ENCODE measurements around the gene RNF224.
A peak's percentile ranks its signal among the peaks of the same experiment; 100 is the strongest.
"Not testable (repeated sequence)": the region's sequence is repeated elsewhere in the genome, so short reads cannot be mapped to it uniquely, and the experiment has no call there.

The RNF224 gene

DNA sequence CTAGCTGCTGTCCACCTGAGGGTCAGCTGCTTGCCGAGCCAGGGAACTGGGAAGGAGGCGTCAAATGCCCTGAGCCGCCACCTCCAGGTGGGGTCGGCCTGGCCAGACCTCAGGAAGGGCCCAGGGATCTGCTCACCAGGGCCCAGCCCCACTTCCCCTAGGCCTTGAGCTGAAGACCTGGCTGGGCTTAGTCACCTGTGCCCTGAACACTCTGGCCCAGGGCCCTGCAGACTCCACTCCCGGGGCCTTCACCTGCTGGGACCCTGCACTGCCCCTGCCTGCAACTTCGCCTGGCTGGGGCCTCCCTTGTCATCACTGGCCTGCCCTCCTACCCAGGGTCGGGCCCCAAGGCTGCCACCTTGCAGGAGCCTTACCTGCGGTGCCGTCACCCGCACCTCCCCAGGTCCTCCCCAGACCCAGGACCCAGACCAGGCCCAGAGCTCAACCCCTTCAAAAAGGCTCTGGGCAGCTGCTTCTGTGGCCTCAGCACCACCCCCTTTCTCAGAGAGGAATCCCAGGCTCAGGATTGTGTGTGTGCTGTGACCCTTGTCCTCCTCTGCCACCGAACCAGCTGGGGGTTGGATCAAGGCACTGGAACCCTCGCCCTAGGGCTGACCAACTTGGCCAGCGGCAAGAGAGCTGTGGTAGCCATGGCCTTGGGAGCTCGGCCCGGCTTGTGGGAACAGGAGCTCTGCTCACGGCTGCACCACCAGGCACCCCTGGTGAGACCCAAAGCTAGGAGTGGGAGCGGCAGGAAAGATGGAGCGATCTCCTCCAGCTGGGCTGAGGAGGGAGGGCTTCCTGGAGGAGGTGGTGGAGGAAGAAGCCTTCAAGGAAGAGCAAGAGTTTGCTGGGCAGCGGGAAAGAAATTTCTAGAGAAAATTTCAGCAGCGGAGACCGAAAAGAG lies 26.7 kb downstream of the RNF224 start:
- no peak for DNase-seq (ENCODE audit: low read depth in 1 of 2, low spot score in 1 of 2)

DNA sequence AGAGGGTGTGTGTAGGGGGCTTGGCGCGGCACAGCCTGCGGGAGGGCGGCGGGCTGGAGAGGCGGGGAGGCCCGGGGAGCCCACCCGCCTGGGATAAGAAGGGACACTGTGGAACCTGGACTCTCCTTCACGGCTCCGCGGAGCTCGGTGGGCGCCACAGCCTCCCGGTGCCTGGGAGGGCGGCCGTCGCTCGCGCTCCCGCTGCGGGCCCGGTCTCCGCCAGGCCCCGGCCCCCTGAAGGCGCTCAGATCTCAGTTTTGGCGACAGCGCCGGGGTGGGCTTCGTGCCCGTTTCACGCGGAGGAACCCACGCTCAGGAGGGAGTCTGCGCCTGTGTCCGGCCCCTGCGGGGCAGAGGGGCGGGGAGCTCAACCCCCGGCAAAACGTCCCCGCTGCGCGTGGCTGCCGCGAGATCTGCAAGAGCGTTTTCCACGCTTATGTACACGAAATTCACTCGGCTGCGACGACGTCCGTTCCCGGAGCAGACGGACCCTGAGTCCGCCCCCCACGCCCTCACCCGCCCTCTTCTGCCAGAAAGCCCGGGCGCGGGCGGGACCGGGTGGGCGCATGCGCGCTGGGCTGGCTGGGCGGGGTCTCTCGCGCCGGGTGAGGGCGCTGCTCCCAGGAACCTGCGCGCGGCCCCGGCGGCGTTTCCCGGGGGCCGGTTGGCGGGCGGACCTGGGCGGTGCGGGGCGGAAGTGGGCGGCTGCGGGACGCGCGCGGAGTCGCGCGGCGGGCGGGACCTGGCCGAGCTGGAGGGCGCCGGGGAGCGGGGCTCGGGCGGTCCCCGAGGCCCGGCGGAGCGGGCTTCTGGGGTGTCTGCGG lies 27.5 kb downstream of the RNF224 start, which contains the start of gene NELFB:
Gene NELFB (plus strand): TSS at position 704 of the 824 bp plus-strand sequence.
- in situ Hi-C loops (cut with HindIII; ENCODE audit: low pct_unique_long_range_greater_than_20kb, low sequenced_read_pairs), result no loop called here
- peak; percentile 96 to 100 for DNase-seq (ENCODE audit: low read depth in 1 of 2, low spot score in 1 of 2)

More for the DNA sequence above, 26.7 kb downstream of the RNF224 start:
- no peak for TF ChIP-seq JUND (IDR thresholded peaks at IDR 0.05; ENCODE audit: low read depth)
- in situ Hi-C loops (cut with HindIII; ENCODE audit: low pct_unique_long_range_greater_than_20kb, low sequenced_read_pairs), result no loop called here

DNA sequence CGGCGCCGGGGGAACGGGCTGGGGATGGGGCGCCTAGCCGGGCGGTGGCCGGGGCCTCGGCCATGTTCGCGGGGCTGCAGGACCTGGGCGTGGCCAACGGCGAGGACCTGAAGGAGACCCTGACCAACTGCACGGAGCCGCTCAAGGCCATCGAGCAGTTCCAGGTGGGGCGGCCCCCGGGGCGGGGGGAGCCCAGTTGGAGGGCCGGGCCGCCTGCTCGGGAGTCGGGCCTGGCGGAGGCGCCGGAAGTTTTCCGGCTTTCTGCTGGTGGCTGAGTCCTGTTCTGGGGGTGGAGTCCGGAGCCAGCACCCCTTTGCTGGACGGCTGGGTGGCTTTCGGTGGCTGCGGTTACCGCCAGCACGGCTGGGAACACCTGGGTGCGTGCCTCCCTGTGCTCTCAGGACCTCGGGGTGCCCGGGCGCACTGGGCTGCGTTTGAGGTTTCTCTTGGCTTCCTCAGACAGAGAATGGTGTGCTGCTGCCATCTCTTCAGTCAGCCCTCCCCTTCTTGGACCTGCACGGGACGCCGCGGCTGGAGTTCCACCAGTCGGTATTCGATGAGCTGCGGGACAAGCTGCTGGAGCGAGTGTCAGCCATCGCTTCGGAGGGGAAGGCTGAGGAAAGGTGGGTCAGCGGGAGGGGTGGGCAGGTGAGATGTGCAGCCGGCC lies 28.3 kb downstream of the RNF224 start:
- TF ChIP-seq JUND (IDR thresholded peaks at IDR 0.05; ENCODE audit: low read depth), result no peak
- peak in 1 of 2 experiments; percentile 52 for DNase-seq (ENCODE audit: low read depth in 1 of 2, low spot score in 1 of 2)
- in situ Hi-C loops (cut with HindIII; ENCODE audit: low pct_unique_long_range_greater_than_20kb, low sequenced_read_pairs), result no loop called here

More for the DNA sequence above, 27.5 kb downstream of the RNF224 start, which contains the start of gene NELFB:
- TF ChIP-seq JUND (IDR thresholded peaks at IDR 0.05; ENCODE audit: low read depth), result no peak

DNA sequence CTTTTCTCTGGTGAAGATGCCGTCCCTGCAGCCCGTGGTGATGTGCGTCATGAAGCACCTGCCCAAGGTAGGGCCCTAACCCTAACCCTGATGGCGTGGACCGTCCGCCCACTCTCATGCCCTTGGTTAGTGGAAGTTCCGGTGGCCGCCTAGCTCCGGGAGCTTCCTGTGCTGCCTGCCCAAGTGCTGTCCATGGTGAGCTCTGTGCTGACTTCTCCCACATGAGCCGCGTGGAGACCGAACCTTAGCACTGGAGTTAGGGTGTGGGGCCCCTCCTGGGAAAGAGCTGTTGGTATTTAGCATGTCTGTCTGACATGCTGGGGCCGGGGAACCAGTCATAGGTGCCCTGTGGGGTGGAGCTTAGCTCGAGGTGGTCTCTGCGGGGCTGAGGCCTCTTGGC lies 29.1 kb downstream of the RNF224 start:
- in situ Hi-C loops (cut with HindIII; ENCODE audit: low pct_unique_long_range_greater_than_20kb, low sequenced_read_pairs), result no loop called here
- no peak for DNase-seq (ENCODE audit: low read depth in 1 of 2, low spot score in 1 of 2)
- no peak for TF ChIP-seq JUND (IDR thresholded peaks at IDR 0.05; ENCODE audit: low read depth)

- in situ Hi-C loops (cut with HindIII; ENCODE audit: low pct_unique_long_range_greater_than_20kb, low sequenced_read_pairs), result no loop called here
- DNase-seq (ENCODE audit: low read depth in 1 of 2, low spot score in 1 of 2), result no peak
- no peak for TF ChIP-seq JUND (IDR thresholded peaks at IDR 0.05; ENCODE audit: low read depth)
These were observed 29.6 kb downstream of the RNF224 start for GRCh38 chr9:137256856-137257255.

DNA sequence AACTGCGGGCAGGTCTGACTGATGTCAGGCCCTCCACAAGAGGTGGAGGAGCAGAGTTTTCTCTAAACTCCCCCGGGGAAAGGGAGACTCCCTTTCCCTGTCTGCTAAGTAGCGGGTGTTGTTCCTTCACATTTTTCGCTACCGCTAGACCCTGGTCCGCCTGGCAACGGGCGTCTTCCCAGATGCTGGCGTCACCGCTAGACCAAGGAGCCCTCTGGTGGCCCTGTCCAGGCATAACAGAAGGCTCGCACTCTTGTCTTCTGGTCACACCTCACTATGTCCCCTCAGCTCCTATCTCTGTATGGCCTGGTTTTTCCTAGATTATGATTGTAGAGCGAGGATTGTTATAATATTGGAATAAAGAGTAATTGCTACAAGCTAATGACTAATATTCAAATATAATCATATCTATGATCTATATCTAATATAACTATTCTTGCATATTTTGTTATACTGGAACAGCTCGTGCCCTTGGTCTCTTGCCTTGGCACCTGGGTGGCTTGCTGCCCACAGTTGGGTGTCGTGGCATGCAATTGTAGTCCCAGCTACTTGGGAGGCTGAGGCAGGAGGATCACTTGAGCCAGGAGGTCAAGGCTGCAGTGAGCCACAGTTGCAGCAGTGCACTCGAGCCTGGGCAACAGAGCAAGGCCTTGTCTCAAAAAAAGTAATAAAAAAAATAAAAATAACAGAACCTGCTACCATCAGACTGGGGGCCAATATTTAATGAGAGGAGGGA lies 35.0 kb downstream of the RNF224 start:
- peak in 1 of 2 experiments; percentile 62 for DNase-seq (ENCODE audit: low read depth in 1 of 2, low spot score in 1 of 2)
- in situ Hi-C loops (cut with HindIII; ENCODE audit: low pct_unique_long_range_greater_than_20kb, low sequenced_read_pairs), result not testable (repeated sequence)

- in situ Hi-C loops (cut with HindIII; ENCODE audit: low pct_unique_long_range_greater_than_20kb, low sequenced_read_pairs), result no loop called here
These were observed 35.6 kb downstream of the RNF224 start for GRCh38 chr9:137262909-137263285.

GRCh38 chr9:137263506-137263905 lies 36.2 kb downstream of the RNF224 start:
- no peak for TF ChIP-seq JUND (IDR thresholded peaks at IDR 0.05; ENCODE audit: low read depth)
- in situ Hi-C loops (cut with HindIII; ENCODE audit: low pct_unique_long_range_greater_than_20kb, low sequenced_read_pairs), result no loop called here
- DNase-seq (ENCODE audit: low read depth in 1 of 2, low spot score in 1 of 2), result no peak

More at GRCh38 chr9:137262909-137263285, 35.6 kb downstream of the RNF224 start:
- no peak for TF ChIP-seq JUND (IDR thresholded peaks at IDR 0.05; ENCODE audit: low read depth)
- DNase-seq (ENCODE audit: low read depth in 1 of 2, low spot score in 1 of 2), result no peak

GRCh38 chr9:137264067-137264466 lies 36.8 kb downstream of the RNF224 start:
- DNase-seq (ENCODE audit: low read depth in 1 of 2, low spot score in 1 of 2), result no peak
- in situ Hi-C loops (cut with HindIII; ENCODE audit: low pct_unique_long_range_greater_than_20kb, low sequenced_read_pairs), result no loop called here
- no peak for TF ChIP-seq JUND (IDR thresholded peaks at IDR 0.05; ENCODE audit: low read depth)

- no peak for DNase-seq (ENCODE audit: low read depth in 1 of 2, low spot score in 1 of 2)
- in situ Hi-C loops (cut with HindIII; ENCODE audit: low pct_unique_long_range_greater_than_20kb, low sequenced_read_pairs), result no loop called here
- no peak for TF ChIP-seq JUND (IDR thresholded peaks at IDR 0.05; ENCODE audit: low read depth)
These were observed 38.3 kb downstream of the RNF224 start for GRCh38 chr9:137265496-137266161.

- in situ Hi-C loops (cut with HindIII; ENCODE audit: low pct_unique_long_range_greater_than_20kb, low sequenced_read_pairs), result no loop called here
- TF ChIP-seq JUND (IDR thresholded peaks at IDR 0.05; ENCODE audit: low read depth), result no peak
- no peak for DNase-seq (ENCODE audit: low read depth in 1 of 2, low spot score in 1 of 2)
These were observed 38.8 kb downstream of the RNF224 start for GRCh38 chr9:137266162-137266527.
